K562 (cell line): ENCODE results near the gene RAB31. TPM values are rescaled to one million over a fixed set of nuclear protein-coding genes. Genes with fewer than 3 reads are reported as not detected.

Source experiments
- CREB1 ChIP-seq, 2 experiments: sonication (generic) in 1 of 2; formaldehyde crosslinking in 1 of 2; IDR thresholded peaks; 2 replicates each; pipeline versions ENCODE4 v1.6.1 to v1.8.0; 2012 to 2022; ENCODE audit warnings: inconsistent platforms in 1 of 2, mild to moderate bottlenecking in 1 of 2, missing genetic modification reagents in 1 of 2, moderate library complexity in 1 of 2
- E2F3 ChIP-seq: fragments of 250-450 bp; sonication (Bioruptor Pico); IDR thresholded peaks from 2 replicates; pipeline ENCODE4 v1.4.0; 2020; ENCODE audit warnings: mild to moderate bottlenecking
- GABPB1 ChIP-seq: sonication (generic); formaldehyde crosslinking; IDR thresholded peaks from 2 replicates; pipeline ENCODE4 v1.8.0; 2022; ENCODE audit warnings: mild to moderate bottlenecking, missing genetic modification reagents
- HDAC8 ChIP-seq: fragments of 450-650 bp; IDR thresholded peaks from 2 replicates; pipeline ENCODE4 v1.6.1; 2016; ENCODE audit warnings: mild to moderate bottlenecking, missing genetic modification characterization, moderate library complexity, missing compliant biosample characterization
- ILF3 ChIP-seq: fragments of 450-650 bp; IDR thresholded peaks from 2 replicates; pipeline ENCODE4 v1.6.1; 2018; ENCODE audit warnings: antibody characterized with exemption, mild to moderate bottlenecking, moderate library complexity, borderline replicate concordance
- JUNB ChIP-seq: fragments of 450-650 bp; formaldehyde crosslinking; conservative IDR thresholded peaks from 2 replicates; pipeline ENCODE4 v1.4.0; 2020; ENCODE audit warnings: mild to moderate bottlenecking
- JUND ChIP-seq, 2 experiments: IDR thresholded peaks; 2 replicates in 1 of 2; 3 replicates in 1 of 2; pipeline ENCODE4 v1.6.1; 2011; ENCODE audit warnings: borderline replicate concordance in 2 of 2, low read depth in 2 of 2, low read length in 2 of 2, improper control_type of control experiment in 1 of 2, missing biosample characterization in 1 of 2, missing genetic modification characterization in 1 of 2, missing genetic modification reagents in 1 of 2
- KAT2B ChIP-seq: IDR thresholded peaks from one replicate; pipeline ENCODE4 v1.6.1; 2012; ENCODE audit warnings: low read depth, mild to moderate bottlenecking, control low read depth, inconsistent platforms, low read length, moderate library complexity
- KLF1 ChIP-seq: fragments of 450-650 bp; IDR thresholded peaks from 2 replicates; pipeline ENCODE4 v1.6.1; 2016; ENCODE audit warnings: missing genetic modification characterization, missing compliant biosample characterization
- PHF20 ChIP-seq: fragments of 450-650 bp; IDR thresholded peaks from 2 replicates; pipeline ENCODE4 v1.6.1; 2018; ENCODE audit not compliant: partially characterized antibody
- SMARCA4 ChIP-seq: fragments of 450-650 bp; IDR thresholded peaks from 2 replicates; pipeline ENCODE4 v1.6.1; 2016
- SMARCE1 ChIP-seq: fragments of 450-650 bp; IDR thresholded peaks from 2 replicates; pipeline ENCODE4 v1.7.1; 2016; ENCODE audit warnings: mild to moderate bottlenecking
- TEAD4 ChIP-seq, 2 experiments: sonication (generic) in 1 of 2; formaldehyde crosslinking in 1 of 2; IDR thresholded peaks; 2 replicates each; pipeline versions ENCODE4 v1.6.1 to v1.8.0; 2012 to 2022; ENCODE audit warnings: borderline replicate concordance in 1 of 2, inconsistent platforms in 1 of 2, low read length in 1 of 2, mild to moderate bottlenecking in 1 of 2, missing genetic modification reagents in 1 of 2
- ZEB2 ChIP-seq: fragments of 450-650 bp; IDR thresholded peaks from 2 replicates; pipeline ENCODE4 v1.6.1; 2016
- ZNF224 ChIP-seq: sonication (generic); formaldehyde crosslinking; IDR thresholded peaks from 2 replicates; pipeline ENCODE4 v1.8.0; 2022; ENCODE audit warnings: mild to moderate bottlenecking, missing genetic modification reagents
- ZNF551 ChIP-seq: fragments of 250-450 bp; sonication (Bioruptor Pico); IDR thresholded peaks from 2 replicates; pipeline ENCODE4 v1.5.0; 2021; ENCODE audit warnings: mild to moderate bottlenecking, moderate library complexity
- polyA plus RNA-seq, 8 experiments: library from polyadenylated mRNA; depleted of rRNA in 4 of 8; stranded (reverse) in 5 of 8; unstranded in 3 of 8; fragments of >200 nt; fragmentation: Nextera tagmentation in 2 of 8; fragmentation: Illumina TruSeq in 1 of 8; extraction: Ambion mirVana in 2 of 8; extraction: Trizol in 1 of 8; gene quantifications; 2 replicates each; pipeline versions ENCODE4 v1.2.1 to v1.2.3, GENCODE V29; 2011 to 2014; ENCODE audit warnings: inconsistent platforms in 1 of 8, missing spikeins in 1 of 8
- total RNA-seq, 7 experiments: library from RNA; depleted of rRNA in 6 of 7; stranded (reverse); fragments of >200 nt in 6 of 7; fragmentation: Illumina TruSeq in 2 of 7; extraction: Trizol in 2 of 7; gene quantifications; 2 replicates each; pipeline versions ENCODE4 v1.2.1 to v1.2.3, GENCODE V29; 2011 to 2021; ENCODE audit warnings: low replicate concordance in 1 of 7
- TF ChIP-seq, protein P1 (sequence below): sonication (generic); formaldehyde crosslinking; IDR thresholded peaks from 2 replicates; pipeline ENCODE4 v1.8.0; 2022; ENCODE audit warnings: missing genetic modification reagents, mild to moderate bottlenecking, moderate library complexity, borderline replicate concordance
- TF ChIP-seq, protein P2 (sequence below): fragments of 200-800 bp; sonication (Bioruptor generic); IDR thresholded peaks from 2 replicates; pipeline ENCODE4 v1.6.1; 2016; ENCODE audit warnings: missing genetic modification characterization, missing compliant biosample characterization
- TF ChIP-seq, protein P3 (sequence below): IDR thresholded peaks from 3 replicates; pipeline ENCODE4 v1.6.1; 2011; ENCODE audit warnings: borderline replicate concordance, mild to moderate bottlenecking, moderate library complexity; ENCODE audit not compliant: insufficient read length; ENCODE audit errors: extremely low read depth

The RAB31 gene
- total and polyA plus RNA-seq, 9 of the 15 experiments (the other 6 are each of a cell fraction or from before 2014, with no cell fraction given) = 20.7 to 70.4 (median 41.3) TPM

- TF ChIP-seq ILF3 = no peak
- TF ChIP-seq PHF20 = no peak
- TF ChIP-seq ZEB2 = no peak
- TF ChIP-seq, protein P1, sequence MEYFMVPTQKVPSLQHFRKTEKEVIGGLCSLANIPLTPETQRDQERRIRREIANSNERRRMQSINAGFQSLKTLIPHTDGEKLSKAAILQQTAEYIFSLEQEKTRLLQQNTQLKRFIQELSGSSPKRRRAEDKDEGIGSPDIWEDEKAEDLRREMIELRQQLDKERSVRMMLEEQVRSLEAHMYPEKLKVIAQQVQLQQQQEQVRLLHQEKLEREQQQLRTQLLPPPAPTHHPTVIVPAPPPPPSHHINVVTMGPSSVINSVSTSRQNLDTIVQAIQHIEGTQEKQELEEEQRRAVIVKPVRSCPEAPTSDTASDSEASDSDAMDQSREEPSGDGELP (CRISPR knock-in tag) = no peak
- TF ChIP-seq ZNF224 (CRISPR knock-in tag) = no peak
- no peak for TF ChIP-seq KLF1
- no peak for TF ChIP-seq HDAC8
- no peak for TF ChIP-seq GABPB1
- 0 out of 2 replicates have a peak, but pooled peaks have one; percentile 24 for TF ChIP-seq JUNB (CRISPR knock-in tag)
- TF ChIP-seq, protein P2, sequence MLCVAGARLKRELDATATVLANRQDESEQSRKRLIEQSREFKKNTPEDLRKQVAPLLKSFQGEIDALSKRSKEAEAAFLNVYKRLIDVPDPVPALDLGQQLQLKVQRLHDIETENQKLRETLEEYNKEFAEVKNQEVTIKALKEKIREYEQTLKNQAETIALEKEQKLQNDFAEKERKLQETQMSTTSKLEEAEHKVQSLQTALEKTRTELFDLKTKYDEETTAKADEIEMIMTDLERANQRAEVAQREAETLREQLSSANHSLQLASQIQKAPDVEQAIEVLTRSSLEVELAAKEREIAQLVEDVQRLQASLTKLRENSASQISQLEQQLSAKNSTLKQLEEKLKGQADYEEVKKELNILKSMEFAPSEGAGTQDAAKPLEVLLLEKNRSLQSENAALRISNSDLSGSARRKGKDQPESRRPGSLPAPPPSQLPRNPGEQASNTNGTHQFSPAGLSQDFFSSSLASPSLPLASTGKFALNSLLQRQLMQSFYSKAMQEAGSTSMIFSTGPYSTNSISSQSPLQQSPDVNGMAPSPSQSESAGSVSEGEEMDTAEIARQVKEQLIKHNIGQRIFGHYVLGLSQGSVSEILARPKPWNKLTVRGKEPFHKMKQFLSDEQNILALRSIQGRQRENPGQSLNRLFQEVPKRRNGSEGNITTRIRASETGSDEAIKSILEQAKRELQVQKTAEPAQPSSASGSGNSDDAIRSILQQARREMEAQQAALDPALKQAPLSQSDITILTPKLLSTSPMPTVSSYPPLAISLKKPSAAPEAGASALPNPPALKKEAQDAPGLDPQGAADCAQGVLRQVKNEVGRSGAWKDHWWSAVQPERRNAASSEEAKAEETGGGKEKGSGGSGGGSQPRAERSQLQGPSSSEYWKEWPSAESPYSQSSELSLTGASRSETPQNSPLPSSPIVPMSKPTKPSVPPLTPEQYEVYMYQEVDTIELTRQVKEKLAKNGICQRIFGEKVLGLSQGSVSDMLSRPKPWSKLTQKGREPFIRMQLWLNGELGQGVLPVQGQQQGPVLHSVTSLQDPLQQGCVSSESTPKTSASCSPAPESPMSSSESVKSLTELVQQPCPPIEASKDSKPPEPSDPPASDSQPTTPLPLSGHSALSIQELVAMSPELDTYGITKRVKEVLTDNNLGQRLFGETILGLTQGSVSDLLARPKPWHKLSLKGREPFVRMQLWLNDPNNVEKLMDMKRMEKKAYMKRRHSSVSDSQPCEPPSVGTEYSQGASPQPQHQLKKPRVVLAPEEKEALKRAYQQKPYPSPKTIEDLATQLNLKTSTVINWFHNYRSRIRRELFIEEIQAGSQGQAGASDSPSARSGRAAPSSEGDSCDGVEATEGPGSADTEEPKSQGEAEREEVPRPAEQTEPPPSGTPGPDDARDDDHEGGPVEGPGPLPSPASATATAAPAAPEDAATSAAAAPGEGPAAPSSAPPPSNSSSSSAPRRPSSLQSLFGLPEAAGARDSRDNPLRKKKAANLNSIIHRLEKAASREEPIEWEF (CRISPR knock-in tag) = no peak
- TF ChIP-seq KAT2B = no peak
- TF ChIP-seq, protein P3, sequence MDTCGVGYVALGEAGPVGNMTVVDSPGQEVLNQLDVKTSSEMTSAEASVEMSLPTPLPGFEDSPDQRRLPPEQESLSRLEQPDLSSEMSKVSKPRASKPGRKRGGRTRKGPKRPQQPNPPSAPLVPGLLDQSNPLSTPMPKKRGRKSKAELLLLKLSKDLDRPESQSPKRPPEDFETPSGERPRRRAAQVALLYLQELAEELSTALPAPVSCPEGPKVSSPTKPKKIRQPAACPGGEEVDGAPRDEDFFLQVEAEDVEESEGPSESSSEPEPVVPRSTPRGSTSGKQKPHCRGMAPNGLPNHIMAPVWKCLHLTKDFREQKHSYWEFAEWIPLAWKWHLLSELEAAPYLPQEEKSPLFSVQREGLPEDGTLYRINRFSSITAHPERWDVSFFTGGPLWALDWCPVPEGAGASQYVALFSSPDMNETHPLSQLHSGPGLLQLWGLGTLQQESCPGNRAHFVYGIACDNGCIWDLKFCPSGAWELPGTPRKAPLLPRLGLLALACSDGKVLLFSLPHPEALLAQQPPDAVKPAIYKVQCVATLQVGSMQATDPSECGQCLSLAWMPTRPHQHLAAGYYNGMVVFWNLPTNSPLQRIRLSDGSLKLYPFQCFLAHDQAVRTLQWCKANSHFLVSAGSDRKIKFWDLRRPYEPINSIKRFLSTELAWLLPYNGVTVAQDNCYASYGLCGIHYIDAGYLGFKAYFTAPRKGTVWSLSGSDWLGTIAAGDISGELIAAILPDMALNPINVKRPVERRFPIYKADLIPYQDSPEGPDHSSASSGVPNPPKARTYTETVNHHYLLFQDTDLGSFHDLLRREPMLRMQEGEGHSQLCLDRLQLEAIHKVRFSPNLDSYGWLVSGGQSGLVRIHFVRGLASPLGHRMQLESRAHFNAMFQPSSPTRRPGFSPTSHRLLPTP = no peak
- TF ChIP-seq E2F3 (CRISPR knock-in tag) = no peak
- TF ChIP-seq CREB1 (IDR thresholded peaks at IDR 0.05) = no peak
- no peak for TF ChIP-seq CREB1 (CRISPR knock-in tag; IDR thresholded peaks at IDR 0.05)
- no peak for TF ChIP-seq TEAD4 (IDR thresholded peaks at IDR 0.05; ENCODE audit: low read length)
- no peak for TF ChIP-seq TEAD4 (CRISPR knock-in tag; IDR thresholded peaks at IDR 0.05; ENCODE audit: borderline replicate concordance)
- peak; percentile 63; the same call in 1 of the 2 replicates for TF ChIP-seq JUND (IDR thresholded peaks at IDR 0.05; ENCODE audit: borderline replicate concordance, low read depth, low read length)
- peak; percentile 52; the same call in 2 of the 3 replicates for TF ChIP-seq JUND (tag; IDR thresholded peaks at IDR 0.05; ENCODE audit: borderline replicate concordance, low read depth, low read length)
- TF ChIP-seq SMARCE1 = 0 out of 2 replicates have a peak, but pooled peaks have one; percentile 19
- no peak for TF ChIP-seq ZNF551 (CRISPR knock-in tag)
- TF ChIP-seq SMARCA4 = peak; percentile 43
Measured at GRCh38 chr18:9719421-9719981, 11.4 kb downstream of the RAB31 start (continued).
